Colonic mucosa (tissue), 4 donors: ENCODE measurements around the gene AKIP1. TPM values are rescaled to one million over a fixed set of nuclear protein-coding genes. Genes with fewer than 3 reads are reported as not detected.
"Not testable (repeated sequence)": the region's sequence is repeated elsewhere in the genome, so short reads cannot be mapped to it uniquely, and the experiment has no call there.

ENCODE experiments used
- DNase-seq: peaks from one replicate; pipeline ENCODE4 v3.0.0-alpha.2; 2020
- H3K27ac ChIP-seq: fragments of 200-600 bp; one replicate; pipeline ENCODE4 v1.8.0; 2021
- H3K27me3 ChIP-seq: fragments of 200-600 bp; one replicate; pipeline ENCODE4 v1.8.0; 2021
- H3K36me3 ChIP-seq: fragments of 200-600 bp; one replicate; pipeline ENCODE4 v1.8.0; 2021
- H3K4me1 ChIP-seq: fragments of 200-600 bp; one replicate; pipeline ENCODE4 v1.8.0; 2021; ENCODE audit warnings: mild to moderate bottlenecking
- H3K4me3 ChIP-seq: fragments of 200-600 bp; one replicate; pipeline ENCODE4 v1.8.0; 2021
- H3K9ac ChIP-seq, 2 donors: one replicate each; pipeline ENCODE4 v1.7.0; 2013; ENCODE audit warnings: control low read depth in 2 of 2, low read depth in 2 of 2, low read length in 2 of 2
- H3K9me3 ChIP-seq: fragments of 200-600 bp; one replicate; pipeline ENCODE4 v1.8.0; 2021
- intact Hi-C: fragments of 100-400 bp; cut with DNase I; formaldehyde crosslinking; loops from one replicate; pipeline ENCODE4 v1.14.1; 2022
- total RNA-seq, 2 donors: library from RNA; stranded (reverse); fragmentation: NEBNext Ultra II Directional in 1 of 2; extraction: Animal tissue kit (Norgen Biotek cat#: 25700) in 1 of 2; gene quantifications; one replicate each; pipeline ENCODE4 v1.2.1, GENCODE V29; 2021
- TF ChIP-seq, protein P1 (sequence below): fragments of 200-600 bp; IDR thresholded peaks from one replicate; pipeline ENCODE4 v1.8.0; 2022; ENCODE audit warnings: antibody characterized with exemption, mild to moderate bottlenecking
- donor health status: healthy.
- donor health status: DM: no; HTN: no; CAD: no.
- donor health status: DM: no; HTN: no; CAD: no.

AKIP1 gene
- total RNA-seq, 2 donors from 2014 or later = 16.7 to 22.3 TPM

DNA sequence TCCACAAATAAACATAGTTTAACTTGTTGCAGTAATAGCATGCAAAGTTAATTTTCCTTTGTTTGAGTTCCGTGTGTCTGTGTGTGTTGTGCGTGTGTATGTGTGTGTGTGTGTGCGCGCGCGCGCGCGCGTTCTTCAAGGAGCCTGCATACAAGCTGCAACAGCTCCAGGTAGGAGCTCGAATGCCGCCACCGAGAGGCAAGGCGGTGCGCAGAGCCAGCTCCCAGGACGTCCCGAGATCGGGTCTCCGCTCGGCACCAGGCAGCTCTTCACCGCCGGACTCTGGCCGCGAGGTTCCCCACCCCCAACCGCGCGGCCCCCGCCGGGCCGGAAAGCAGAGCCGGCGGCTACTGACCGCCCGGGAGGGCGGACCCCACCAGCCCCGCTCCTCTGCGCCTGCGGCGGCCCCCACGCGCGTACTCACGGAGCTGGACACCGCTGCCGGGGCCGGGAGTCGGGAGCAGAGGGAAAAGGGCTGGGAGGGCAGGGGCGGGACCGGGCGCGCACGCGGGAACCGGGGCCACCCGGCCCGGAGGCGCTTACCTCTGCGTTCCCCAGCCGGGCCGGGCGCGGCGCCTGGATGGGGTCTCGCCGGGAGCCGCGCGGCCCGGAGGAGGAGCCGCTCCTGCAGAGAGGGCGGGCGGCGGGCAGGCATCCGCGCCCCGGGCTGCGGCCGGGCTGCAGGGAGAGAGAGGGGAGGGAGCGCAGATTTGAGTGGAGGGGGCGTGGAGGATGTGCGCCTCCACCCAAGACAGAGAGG lies 40.4 kb upstream of the AKIP1 start:
- intact Hi-C loops = loop anchor here (2.0 kb wide), 1 partner anchor 188 kb away; the partner anchor contains the start of genes RPL27A and TRIM66
- peak overlapping the region; percentile 89 for H3K4me3 ChIP-seq
- H3K27ac ChIP-seq = peak overlapping the region; percentile 80
- peak; percentile 81 for DNase-seq
- peak overlapping the region; percentile 75 to 76 for H3K9ac ChIP-seq
- no peaks in the 10 kb centered on the region for H3K4me1 ChIP-seq
- H3K9me3 ChIP-seq = no peaks in the 10 kb centered on the region
- TF ChIP-seq, protein P1, sequence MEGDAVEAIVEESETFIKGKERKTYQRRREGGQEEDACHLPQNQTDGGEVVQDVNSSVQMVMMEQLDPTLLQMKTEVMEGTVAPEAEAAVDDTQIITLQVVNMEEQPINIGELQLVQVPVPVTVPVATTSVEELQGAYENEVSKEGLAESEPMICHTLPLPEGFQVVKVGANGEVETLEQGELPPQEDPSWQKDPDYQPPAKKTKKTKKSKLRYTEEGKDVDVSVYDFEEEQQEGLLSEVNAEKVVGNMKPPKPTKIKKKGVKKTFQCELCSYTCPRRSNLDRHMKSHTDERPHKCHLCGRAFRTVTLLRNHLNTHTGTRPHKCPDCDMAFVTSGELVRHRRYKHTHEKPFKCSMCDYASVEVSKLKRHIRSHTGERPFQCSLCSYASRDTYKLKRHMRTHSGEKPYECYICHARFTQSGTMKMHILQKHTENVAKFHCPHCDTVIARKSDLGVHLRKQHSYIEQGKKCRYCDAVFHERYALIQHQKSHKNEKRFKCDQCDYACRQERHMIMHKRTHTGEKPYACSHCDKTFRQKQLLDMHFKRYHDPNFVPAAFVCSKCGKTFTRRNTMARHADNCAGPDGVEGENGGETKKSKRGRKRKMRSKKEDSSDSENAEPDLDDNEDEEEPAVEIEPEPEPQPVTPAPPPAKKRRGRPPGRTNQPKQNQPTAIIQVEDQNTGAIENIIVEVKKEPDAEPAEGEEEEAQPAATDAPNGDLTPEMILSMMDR = no peak
- H3K36me3 ChIP-seq = no peaks in the 10 kb centered on the region
- H3K27me3 ChIP-seq = no peaks in the 10 kb centered on the region

DNA sequence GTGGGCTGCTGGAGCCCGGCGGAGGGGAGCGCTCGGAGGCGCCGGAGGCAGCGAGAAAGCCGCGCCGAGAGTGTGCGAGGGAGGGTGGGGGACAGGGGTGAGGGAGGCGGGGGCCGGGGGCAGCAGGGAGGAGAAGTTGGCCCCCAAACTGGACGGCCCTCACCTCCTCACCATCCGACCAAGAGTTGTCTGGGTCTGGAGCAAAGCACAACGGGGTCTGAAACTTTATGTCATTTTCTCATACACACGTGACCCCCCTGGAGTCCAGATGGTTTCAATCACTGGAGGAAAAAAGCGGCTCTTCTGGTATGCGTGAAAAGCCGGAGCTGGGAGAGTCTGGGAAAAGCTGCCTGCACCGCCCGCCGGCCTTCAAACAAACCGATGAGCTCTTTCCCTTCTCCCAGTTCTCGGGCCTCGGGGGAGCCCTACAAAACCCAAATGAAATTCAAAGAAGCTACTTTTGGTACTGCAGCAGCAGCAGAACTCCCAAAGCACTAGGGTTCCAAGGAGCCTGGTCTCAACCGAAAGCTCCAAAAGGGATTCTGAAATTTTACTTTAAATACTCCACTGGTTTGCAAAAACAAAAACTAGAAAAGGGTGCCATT lies 39.7 kb upstream of the AKIP1 start:
- Histone ChIP-seq H3K9ac (peak overlapping the region; percentile 75 to 76), H3K4me3 (peak overlapping the region; percentile 89), H3K9me3 (no peaks in the 10 kb centered on the region), H3K27ac (peak overlapping the region; percentile 80), H3K36me3 (no peaks in the 10 kb centered on the region), H3K4me1 (no peaks in the 10 kb centered on the region), H3K27me3 (no peaks in the 10 kb centered on the region)
- TF ChIP-seq, protein P1 = no peak
- peak; percentile 76 for DNase-seq
- intact Hi-C loops = loop anchor here (2.0 kb wide), 1 partner anchor 188 kb away; the partner anchor contains the start of genes RPL27A and TRIM66

DNA sequence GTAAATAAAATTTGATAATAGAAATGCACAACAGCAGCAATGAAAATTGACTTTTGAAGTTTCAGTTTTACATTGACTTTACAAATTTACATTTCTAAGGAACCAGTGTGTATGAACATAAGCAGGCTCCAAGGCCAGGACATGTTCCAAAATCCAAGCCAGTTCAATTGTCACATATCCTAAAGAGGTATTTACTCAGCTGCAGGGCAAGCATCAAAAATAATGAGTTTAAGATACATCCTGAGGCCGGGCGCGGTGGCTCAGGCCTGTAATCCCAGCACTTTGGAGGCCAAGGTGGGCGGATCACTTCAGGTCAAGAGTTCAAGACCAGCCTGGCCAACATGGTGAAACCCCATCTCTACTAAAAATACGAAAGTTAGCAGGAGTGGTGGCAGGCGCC lies 39.0 kb upstream of the AKIP1 start:
- H3K9me3 ChIP-seq = no peaks in the 10 kb centered on the region
- no peaks in the 10 kb centered on the region for H3K36me3 ChIP-seq
- intact Hi-C loops = loop anchor here (2.0 kb wide), 1 partner anchor 189 kb away; the partner anchor contains the start of genes RPL27A and TRIM66
- no peaks in the 10 kb centered on the region for H3K4me1 ChIP-seq
- no peak for DNase-seq
- no peaks in the 10 kb centered on the region for H3K27me3 ChIP-seq
- H3K4me3 ChIP-seq = no peak overlapping the region
- H3K9ac ChIP-seq = no peak overlapping the region
- peak overlapping the region; percentile 80 for H3K27ac ChIP-seq
- TF ChIP-seq, protein P1 = no peak

DNA sequence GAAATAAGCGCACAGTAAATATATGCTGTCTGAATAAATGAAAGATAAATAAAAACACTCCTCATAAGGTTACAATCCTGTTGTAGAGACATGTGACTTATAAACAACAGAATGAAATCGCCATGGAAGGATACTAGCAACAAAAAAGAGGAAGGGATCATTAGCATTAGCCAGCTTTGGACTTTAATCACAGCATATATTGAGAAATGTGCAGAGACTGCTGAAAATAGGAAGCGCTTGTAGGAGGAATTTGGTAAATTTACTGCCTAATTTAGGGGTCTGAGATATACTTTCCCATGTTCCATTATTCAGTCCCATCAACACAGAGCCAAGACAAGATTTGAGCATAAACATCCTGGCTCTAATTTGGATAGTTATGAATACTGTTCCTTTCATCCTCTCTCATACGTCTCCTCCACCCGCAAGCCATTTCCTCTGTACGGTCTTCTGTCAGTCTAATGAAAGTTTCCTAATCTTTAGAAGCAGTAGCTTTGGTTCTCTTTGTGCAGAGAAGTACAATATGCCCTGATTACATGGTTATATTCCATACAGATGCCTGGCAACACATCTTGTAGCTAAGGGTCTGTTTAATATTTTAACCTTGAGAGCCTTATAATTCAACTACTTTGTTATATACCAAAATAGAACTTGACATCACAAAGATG lies 37.1 kb upstream of the AKIP1 start:
- H3K27ac ChIP-seq = no peak overlapping the region

DNA sequence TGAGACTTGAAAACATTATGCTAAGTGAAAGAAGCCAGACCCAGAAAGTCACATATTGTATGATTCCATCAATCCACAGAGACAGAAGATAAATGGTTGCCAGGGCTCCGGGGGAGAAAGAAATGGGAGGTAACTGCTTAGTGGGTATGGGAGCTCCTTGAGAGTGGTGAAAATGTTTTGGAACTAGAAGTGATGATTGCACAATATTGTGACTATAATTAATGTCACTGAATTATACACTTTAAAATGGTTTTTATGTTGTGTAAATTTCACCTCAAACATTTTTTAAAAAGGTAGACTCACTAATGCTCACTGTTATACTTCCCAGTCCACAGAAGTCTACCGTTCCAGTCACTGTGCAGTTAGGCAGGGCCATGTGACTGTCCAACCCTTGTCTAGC lies 32.2 kb upstream of the AKIP1 start:
- DNase-seq = no peak
- Histone ChIP-seq H3K4me1 (no peaks in the 10 kb centered on the region), H3K9me3 (no peaks in the 10 kb centered on the region), H3K4me3 (no peak overlapping the region), H3K36me3 (no peaks in the 10 kb centered on the region), H3K27ac (no peak overlapping the region), H3K27me3 (no peaks in the 10 kb centered on the region), H3K9ac (no peak overlapping the region)
- TF ChIP-seq, protein P1 = no peak
- intact Hi-C loops = no loop called here

More for the DNA sequence above, 37.1 kb upstream of the AKIP1 start:
- no peak for DNase-seq
- Histone ChIP-seq H3K4me1 (no peaks in the 10 kb centered on the region), H3K36me3 (no peaks in the 10 kb centered on the region), H3K9me3 (no peaks in the 10 kb centered on the region), H3K4me3 (no peak overlapping the region), H3K27me3 (no peaks in the 10 kb centered on the region), H3K9ac (no peak overlapping the region)
- TF ChIP-seq, protein P1 = no peak
- intact Hi-C loops = no loop called here

DNA sequence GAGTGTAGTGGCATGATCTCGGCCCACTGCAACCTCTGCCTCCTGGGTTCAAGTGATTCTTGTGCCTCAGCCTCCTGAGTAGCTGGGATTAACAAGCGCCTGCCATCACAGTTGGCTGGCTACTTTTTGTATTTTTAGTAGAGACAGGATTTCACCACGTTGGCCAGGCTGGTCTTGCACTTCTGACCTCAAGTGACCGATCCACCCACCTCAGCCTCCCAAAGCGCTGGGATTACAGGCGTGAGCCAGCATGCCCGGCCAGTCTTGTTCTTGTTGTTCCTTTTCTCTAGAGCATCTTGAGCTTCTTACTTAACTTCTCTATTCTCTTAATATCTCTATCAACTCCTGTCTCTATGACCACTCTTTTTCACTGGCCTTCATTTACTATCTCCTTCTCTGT lies 29.4 kb upstream of the AKIP1 start:
- H3K9me3 ChIP-seq, H3K9ac ChIP-seq, H3K27ac ChIP-seq, intact Hi-C loops, DNase-seq, H3K4me3 ChIP-seq, H3K27me3 ChIP-seq, H3K36me3 ChIP-seq, H3K4me1 ChIP-seq: not testable (repeated sequence)
